Measurements from ENCODE around the gene HBP1.
"Not testable (repeated sequence)": the region's sequence is repeated elsewhere in the genome, so short reads cannot be mapped to it uniquely, and the experiment has no call there.

The HBP1 gene

DNA sequence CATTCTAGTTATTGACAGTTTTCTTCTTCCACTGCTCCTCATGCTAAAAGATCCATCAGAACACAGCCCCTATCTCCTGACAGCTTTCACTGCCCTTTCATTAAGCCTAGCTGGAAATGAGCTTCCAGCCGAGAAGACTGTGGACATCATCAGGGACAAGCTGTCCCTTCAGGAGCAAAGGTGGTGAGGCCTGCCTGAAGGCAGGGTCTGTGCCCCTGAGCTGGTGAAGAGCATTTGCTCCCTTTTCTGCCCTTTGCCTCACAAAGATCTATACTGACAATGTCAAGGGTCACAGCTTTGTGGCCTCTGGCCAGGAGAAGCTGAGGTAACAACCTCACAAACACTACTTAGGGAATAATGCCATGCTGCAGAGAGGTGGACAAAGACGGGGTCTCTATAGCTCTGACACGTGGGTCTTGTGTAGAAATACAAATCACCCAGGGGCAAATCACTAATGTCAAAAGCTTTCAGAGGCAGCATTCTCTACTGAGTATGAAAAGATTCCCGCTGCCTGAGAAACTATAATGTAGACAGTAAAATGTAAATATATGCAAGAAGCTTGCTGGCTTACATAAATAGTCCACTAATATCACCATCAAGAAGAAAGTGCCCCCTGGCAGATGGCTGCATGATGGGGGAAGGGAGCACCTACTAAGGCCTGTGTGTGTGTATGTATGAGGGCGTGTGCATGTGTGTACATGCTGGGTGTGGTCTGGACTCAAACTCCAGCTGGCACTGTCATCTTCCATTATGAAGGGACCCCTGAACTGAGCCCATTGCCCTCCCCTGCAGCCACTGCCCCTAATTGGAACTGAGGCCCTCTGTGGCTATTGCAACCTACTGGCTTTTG is 55.8 kb downstream of the HBP1 start:
- no peak for DNase-seq (ENCODE audit: low spot score)

DNA sequence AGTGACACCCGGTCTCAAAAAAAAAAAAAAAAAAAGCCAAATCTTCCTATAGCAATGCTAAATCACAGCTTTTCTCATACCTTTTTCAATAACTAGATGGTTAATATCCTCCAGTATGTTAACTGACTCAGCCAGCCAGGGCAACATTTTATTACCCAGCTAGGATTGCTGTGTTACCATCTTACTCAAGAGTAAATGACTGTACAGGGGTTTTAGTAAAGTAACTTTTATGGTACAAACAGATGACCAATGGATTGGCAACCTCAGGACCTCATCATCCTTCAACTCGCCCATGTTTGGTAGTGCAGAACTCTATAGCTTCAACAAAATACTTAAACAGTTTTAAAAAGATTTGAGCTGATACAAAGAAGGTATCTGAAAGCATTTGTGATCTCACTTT is 59.5 kb downstream of the HBP1 start:
- DNase-seq (ENCODE audit: low spot score): peak; percentile 18

DNA sequence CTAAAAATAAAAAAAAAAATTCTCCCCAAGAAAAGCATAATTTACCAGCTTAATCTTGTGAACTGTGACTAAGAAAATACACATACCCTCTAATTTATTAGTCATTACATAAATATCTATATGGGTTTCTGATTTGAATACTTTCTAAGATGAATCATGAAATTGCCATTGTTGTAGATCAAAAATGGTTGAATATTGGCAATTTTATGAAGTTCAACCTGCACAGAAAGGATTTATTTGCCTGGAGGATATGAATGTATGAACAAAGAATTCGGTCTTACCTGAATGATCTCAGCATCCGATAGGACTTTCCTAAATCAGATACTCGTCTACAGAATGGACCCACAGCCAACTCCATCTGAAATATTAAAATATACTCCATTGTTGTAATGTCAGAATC is 61.5 kb downstream of the HBP1 start:
- no peak for DNase-seq (ENCODE audit: low spot score)

DNA sequence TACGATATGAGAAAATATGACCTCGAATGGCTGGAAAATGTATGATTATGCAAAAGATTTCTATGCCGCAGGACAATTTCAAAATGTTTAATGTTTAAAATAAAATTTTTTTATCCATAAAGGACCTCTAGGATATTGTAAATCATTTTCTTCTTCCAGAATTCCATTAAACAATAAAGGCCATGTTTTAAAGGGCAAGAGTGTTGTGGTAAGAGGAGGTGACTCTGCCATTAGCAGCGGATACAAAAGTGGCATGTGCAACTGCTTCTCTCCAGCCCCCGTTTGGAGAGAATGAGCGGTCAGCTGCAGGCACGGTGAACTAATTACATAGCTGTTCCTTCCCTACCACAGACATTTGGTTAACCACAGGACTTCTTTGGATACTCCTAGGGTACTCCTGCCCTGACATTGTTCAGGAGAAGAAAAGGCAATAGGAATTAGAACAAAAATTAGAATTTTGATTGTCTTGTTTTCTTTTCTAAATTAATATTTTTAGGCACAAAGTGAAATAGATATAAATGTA is 63.8 kb downstream of the HBP1 start:
- no peak for DNase-seq (ENCODE audit: low spot score)

DNA sequence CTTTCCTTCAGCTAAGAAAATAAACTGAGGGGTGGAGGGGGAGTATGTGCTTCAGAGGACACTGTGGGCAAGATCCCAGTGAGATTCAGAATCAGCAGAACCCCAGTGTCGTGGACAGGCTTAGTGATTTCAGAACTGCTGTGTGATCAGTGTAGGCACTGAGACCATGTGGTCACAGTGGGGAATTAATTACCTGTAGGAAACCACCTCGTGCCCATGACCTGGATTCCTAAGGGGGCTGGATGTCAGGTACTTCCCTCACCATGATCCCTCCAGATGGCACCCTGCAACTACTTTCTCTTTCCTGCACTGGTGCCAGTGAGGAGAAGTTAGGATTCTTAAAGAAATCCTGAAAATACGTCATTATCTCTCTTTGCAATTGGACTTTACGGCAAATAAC is 64.4 kb downstream of the HBP1 start:
- no peak for DNase-seq (ENCODE audit: low spot score)

DNA sequence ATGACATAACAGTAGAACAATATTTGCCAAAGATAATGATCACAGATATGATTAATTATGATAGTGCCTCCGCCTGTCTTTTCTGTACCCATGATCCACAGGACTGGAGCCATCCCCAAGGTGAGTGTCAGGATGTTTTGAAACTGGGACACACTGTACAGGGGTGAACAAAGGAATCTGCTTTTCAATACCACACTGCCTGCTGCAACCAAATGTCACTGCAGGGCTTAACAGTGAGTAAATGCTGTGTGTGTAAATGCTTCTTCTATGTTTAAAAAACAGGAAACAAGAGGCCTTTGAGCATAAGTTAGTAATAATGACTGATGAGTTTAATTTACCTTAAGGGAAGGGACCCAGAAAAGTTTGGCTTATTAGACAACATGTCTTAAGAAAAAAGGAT is 65.2 kb downstream of the HBP1 start:
- no peak for DNase-seq (ENCODE audit: low spot score)

DNA sequence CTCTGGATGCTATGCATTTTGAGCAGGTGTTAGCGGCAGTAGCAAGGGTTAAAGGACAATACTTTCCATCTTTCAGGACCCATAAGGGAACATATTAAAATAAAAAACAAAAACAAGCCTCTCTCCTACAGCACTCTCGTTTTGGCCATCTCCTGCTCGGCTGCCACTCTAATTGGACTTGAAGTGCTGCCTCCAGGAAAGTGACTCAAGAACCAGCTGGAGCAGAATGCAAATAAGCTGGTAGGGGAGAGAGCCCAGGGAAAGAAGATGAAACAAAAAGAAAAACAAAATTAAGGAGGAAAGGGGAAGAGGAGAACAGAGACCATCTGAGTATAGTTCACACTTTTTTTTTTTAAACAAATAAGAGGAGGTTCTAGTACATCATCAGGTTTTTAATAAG is 65.6 kb downstream of the HBP1 start:
- DNase-seq (ENCODE audit: low spot score): no peak

DNA sequence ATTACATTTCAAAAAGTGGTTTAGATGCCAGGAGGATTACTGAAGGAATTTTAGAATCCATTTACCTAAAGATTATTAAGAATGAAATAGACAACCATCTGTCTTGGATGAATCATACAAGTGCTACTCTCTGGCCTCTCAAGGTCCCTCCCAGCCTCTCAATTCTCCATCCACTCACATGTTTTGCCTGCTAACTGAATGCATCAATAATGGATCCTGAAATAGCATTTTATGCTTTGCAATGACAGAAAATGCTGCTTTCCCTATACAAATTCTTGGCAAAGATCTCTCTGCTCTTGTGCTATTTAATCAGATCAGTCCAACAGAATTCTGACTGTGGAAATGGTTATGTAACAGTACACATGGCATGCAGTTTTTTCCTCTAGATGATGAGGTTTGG is 68.1 kb downstream of the HBP1 start:
- no peak for DNase-seq (ENCODE audit: low spot score)

DNA sequence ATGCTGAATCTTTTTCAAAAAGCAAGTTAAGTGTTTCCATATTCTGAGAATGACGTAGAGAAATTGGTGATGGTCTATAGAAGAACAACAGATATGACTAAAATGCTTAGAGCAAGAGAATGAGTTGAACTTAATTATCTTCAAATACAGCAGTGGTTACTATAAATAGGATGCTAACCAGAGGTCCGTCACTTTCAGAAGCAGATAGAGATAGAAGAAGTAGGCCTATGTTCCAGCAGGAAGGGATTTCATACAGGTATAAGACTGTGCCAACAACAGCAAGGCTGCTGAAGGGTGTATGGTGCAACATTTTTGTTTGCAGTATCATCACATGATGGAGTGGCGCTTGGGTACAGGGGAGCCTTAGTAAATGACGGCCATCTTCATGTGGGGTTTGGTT is 68.6 kb downstream of the HBP1 start:
- DNase-seq (ENCODE audit: low spot score): no peak

DNA sequence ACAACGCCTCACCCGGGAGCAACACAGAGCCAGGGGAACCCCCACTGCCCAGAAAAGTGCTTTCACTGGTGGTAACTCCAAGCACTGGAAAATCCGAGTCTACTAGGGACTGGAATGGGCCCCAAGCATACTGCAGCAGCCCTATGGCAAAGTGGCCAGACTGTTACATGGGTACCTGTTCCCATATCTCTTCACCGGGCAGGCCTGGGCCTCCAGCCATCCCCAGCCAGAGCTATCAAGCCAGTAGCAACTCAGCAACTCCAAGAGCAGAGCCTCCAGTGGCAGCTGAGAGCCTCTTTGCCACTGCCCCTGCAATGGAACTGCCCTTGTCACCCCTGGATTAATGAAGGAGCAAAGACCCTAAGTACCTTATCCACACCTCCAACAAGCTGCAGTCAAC is 73.5 kb downstream of the HBP1 start:
- DNase-seq (ENCODE audit: low spot score): no peak

DNA sequence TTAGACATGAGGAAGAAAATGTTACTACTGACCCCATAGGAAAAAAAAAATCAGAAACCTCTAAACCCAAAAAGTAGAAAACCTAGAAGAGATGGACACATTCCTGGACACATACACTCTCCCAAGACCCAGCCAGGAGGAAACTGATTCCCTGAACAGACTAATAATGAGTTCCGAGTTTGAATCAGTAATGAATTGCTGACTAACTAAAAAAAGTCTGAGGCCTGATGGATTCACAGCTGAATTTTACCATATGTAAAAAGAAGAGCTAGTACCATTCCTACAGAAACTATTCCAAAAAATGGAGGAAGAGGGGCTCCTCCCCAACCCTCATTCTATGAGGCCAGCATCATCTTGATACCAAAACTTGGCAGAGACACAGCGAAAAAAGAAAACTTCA is 75.8 kb downstream of the HBP1 start:
- no peak for DNase-seq (ENCODE audit: low spot score)

DNA sequence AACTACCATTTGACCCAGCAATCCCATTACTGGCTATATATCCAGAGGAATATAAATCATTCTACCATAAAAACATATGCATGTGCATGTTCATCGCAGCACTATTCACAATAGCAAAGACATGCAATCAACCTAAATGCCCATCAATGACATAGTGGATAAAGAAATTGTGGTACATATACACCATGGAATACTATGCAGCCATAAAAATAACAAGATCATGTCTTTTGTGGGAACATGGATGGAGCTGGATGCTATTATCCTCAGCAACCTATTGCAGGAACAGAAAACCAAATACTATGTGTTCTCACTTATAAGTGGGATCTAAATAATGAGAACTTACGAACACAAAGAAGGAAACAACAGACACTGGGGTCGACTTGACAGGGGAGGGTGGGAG is 78.0 kb downstream of the HBP1 start:
- DNase-seq (ENCODE audit: low spot score): not testable (repeated sequence)

DNA sequence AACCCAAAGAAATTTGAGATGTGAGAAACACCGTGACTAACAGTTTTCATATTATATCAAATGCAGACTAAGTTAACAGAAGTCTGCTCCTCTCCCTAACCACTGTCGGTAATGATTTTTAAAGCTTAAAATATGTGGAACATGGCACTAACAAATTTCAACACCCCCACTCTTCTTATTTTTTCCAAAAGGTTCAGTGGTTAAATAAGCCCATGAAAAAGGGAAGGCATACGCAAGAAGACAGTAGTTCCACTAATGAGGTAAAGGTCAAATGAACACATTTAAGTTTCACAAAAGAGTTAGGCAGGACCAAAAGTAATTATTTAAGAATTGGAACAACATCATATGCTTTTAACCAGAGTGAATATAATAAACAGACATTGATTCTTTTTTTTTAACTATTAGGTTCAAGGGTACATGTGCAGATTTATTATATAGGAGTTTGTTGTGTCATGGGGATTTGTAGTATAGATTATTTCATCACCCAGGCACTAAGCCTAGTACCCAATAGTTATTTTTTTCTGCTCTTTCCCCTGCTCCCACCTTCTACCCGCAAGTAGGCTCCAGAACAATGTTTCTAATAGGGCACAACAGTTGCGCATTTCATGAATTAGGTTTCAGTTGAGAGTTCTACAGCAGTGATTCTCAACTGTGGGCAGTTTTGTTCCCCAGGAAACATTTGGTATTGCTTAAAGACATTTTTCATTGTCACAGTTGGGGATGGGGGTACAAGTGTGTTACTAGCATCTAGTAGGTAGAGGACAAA is 79.9 kb downstream of the HBP1 start:
- no peak for DNase-seq (ENCODE audit: low spot score)

DNA sequence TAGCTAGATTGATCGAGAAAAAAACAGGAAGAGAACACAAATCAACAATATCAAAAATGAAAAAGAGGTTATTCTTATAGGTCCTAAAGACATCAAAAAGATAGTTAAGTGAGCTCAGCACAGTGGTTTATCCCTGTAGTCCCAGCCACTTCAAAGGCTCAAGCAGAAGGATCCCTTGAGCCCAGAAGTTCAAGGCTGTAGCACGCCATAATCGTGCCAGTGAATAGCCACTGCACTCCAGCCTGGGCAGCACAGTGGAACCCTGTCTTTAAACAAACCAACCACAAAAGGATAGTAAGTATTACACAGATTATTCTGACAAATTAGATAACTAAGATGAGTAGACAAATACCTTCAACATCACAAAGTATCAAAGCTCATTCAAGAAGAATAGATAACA is 83.2 kb downstream of the HBP1 start:
- DNase-seq (ENCODE audit: low spot score): no peak

Data from RKO (cell line).